ENCODE data around the gene TNFRSF18. TPM values are rescaled to one million over a fixed set of nuclear protein-coding genes. Genes with fewer than 3 reads are reported as not detected.

The TNFRSF18 gene
- total and polyA plus RNA-seq, 2 donors (not counting 1 experiment from before 2014, with no cell fraction given): 10.1 to 33.5 TPM

GRCh38 chr1:1157033-1157365, 49.4 kb downstream of the TNFRSF18 start:
- Histone ChIP-seq H3K4me3 (ENCODE audit: control extremely low read depth in 1 of 5, extremely low read depth in 1 of 5, insufficient read depth in 1 of 5, low read depth in 2 of 5, low read length in 4 of 5) (no peak overlapping the region), H3K4me1 (ENCODE audit: control insufficient read depth in 2 of 2, insufficient read depth in 2 of 2, low read length in 2 of 2) (peaks cover 8 to 23% of the 10 kb centered on the region in 2 donors), H3K9me3 (ENCODE audit: control extremely low read depth in 1 of 3, control insufficient read depth in 2 of 3, insufficient read depth in 1 of 3, low read length in 2 of 3) (peaks cover 0 to 35% (median 0%) of the 10 kb centered on the region in 3 donors), H3K79me2 (ENCODE audit: control insufficient read depth, insufficient read depth, low read length) (no peaks in the 10 kb centered on the region), H3K4me2 (replicated peaks; ENCODE audit: low read depth, low read length, poor library complexity, severe bottlenecking) (no peak overlapping the region), H4K20me1 (ENCODE audit: control insufficient read depth, insufficient read depth, low read length, poor library complexity, severe bottlenecking) (no peaks in the 10 kb centered on the region), H3K9ac (ENCODE audit: low read length) (no peak overlapping the region), H3K27ac (ENCODE audit: low read length in 2 of 2) (no peak overlapping the region), H3K36me3 (replicated peaks in 1 of 2; ENCODE audit: control extremely low read depth in 1 of 2, control insufficient read depth in 1 of 2, extremely low read depth in 1 of 2, insufficient read depth in 2 of 2, low read length in 1 of 2) (no peaks in the 10 kb centered on the region), H2AFZ (ENCODE audit: insufficient read depth, low read depth, low read length, poor library complexity, severe bottlenecking) (no peak overlapping the region), H3K27me3 (replicated peaks in 1 of 4; ENCODE audit: control extremely low read depth in 1 of 4, control insufficient read depth in 3 of 4, insufficient read depth in 4 of 4, low read length in 3 of 4) (no peaks in the 10 kb centered on the region)
- ATAC-seq (ENCODE audit: low read depth) (peak; percentile 18), DNase-seq (no peak)
- peak overlapping the region; percentile 88 for H3K27ac Mint-ChIP-seq
- ChIA-PET POLR2A (interaction anchor here (1.3 to 3.7 kb wide), 7 partner anchors 9 to 35 kb away, joined by 3 to 18 read pairs (median 6); no protein-coding TSS in a partner anchor), CTCF (interaction anchor here (3.0 kb wide), 1 partner anchor 35 kb away, joined by 14 read pairs; no protein-coding TSS in a partner anchor)
- H3K9me3 Mint-ChIP-seq (ENCODE audit: insufficient read depth): peaks cover 6% of the 10 kb centered on the region
- 82% methylated on average over 2 of the region's 9 CpGs for WGBS (ENCODE audit: insufficient coverage)
- intact Hi-C loops (cut with micrococcal nuclease): loop anchor here (5.0 kb wide), 1 partner anchor 50 kb away; the partner anchor contains the start of gene TNFRSF18
- peak overlapping the region; percentile 82 for H3K4me3 Mint-ChIP-seq
- peaks cover 5% of the 10 kb centered on the region for H3K4me1 Mint-ChIP-seq
- TF ChIP-seq EZH2 (IDR thresholded peaks at IDR 0.05; ENCODE audit: borderline replicate concordance, insufficient read depth, low read depth, low read length, poor library complexity, severe bottlenecking) (no peak), CTCF (IDR thresholded peaks at IDR 0.05) (no peak)
- H3K27me3 Mint-ChIP-seq: no peaks in the 10 kb centered on the region
